Naive thymus-derived CD8-positive, alpha-beta T cell (primary cell): ENCODE results near the gene TOLLIP. TPM values are rescaled to one million over a fixed set of nuclear protein-coding genes. Genes with fewer than 3 reads are reported as not detected.
A peak's percentile ranks its signal among the peaks of the same experiment; 100 is the strongest.

Experiments
- ATAC-seq, 2 donors: fragments of 150-1000 bp; cut with Tn5 transposase in 1 of 2; sonication (Bioruptor Pico), chemical (Tn5 transposase) in 1 of 2; 1 replicate in 1 of 2; 2 replicates in 1 of 2; pipeline ENCODE4 v1.10.0; 2021; ENCODE audit warnings: mild to moderate bottlenecking in 2 of 2, moderate library complexity in 2 of 2
- POLR2A ChIA-PET: fragments of 350-600 bp; sonication (Branson Sonifier 250); formaldehyde crosslinking; loops from one replicate; lab custom pipeline; 2021; ENCODE audit warnings: antibody characterized with exemption; lab: Charles Lee
- DNase-seq, 10 donors: peaks; one replicate each; pipeline versions ENCODE4 v3.0.0 to v3.0.0-alpha.2; 2020 to 2022
- H3K27ac Mint-ChIP-seq, 10 donors: one replicate each; pipeline ENCODE4 v1.8.0; 2020 to 2022; ENCODE audit warnings: mild to moderate bottlenecking in 10 of 10, mixed read lengths in 10 of 10, moderate library complexity in 4 of 10, inconsistent platforms in 1 of 10
- H3K27me3 Mint-ChIP-seq, 5 donors: one replicate each; pipeline ENCODE4 v1.8.0; 2021 to 2022; ENCODE audit warnings: mixed read lengths in 5 of 5
- H3K36me3 Mint-ChIP-seq, 3 donors: one replicate each; pipeline ENCODE4 v1.8.0; 2020 to 2022; ENCODE audit warnings: mixed read lengths in 3 of 3, mild to moderate bottlenecking in 2 of 3, inconsistent platforms in 1 of 3
- H3K4me1 Mint-ChIP-seq, 4 donors: one replicate each; pipeline ENCODE4 v1.8.0; 2021 to 2022; ENCODE audit warnings: mixed read lengths in 4 of 4
- H3K4me3 Mint-ChIP-seq, 10 donors: one replicate each; pipeline ENCODE4 v1.8.0; 2020 to 2022; ENCODE audit warnings: mild to moderate bottlenecking in 10 of 10, mixed read lengths in 10 of 10, moderate library complexity in 6 of 10, inconsistent platforms in 1 of 10
- H3K9me3 Mint-ChIP-seq, 9 donors: one replicate each; pipeline ENCODE4 v1.8.0; 2020 to 2022; ENCODE audit warnings: mixed read lengths in 9 of 9, mild to moderate bottlenecking in 3 of 9, inconsistent platforms in 1 of 9, moderate library complexity in 1 of 9
- polyA plus RNA-seq, 3 donors: library from polyadenylated mRNA; unstranded; fragments of 300-500 nt; fragmentation: Illumina TruSeq; gene quantifications; one replicate each; pipeline ENCODE4 v1.2.3, GENCODE V29; 2021
- total RNA-seq, 8 experiments: library from RNA in 2 of 8; stranded (reverse) in 2 of 8; gene quantifications; one replicate each; pipeline ENCODE4 v1.2.3 and lab custom pipeline; 2021 to 2026

TOLLIP gene
- total and polyA plus RNA-seq, 5 experiments from 2014 or later, result 21.4 to 38.6 (median 27.6) TPM

DNA sequence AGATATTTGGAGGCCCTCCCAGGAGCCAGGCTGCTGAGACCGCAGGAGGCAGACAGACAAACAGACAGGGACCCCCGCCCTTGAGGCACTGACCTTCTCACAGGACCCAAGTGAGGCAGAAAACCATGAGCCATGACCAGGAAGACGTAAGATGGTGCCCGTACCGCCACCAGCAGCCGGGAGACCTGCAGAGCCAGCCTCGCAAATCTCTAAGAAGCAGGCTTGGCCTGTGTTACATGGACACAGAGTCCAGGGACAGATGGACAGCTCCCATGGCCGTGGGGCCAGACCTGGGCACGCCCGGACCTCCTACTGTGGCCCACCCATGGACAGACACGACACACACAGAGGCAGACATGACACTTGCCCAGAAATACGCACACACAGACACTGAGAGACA, 30.7 kb upstream of the TOLLIP start:
- no peak for DNase-seq
- Mint-ChIP-seq H3K27me3 (no peaks in the 10 kb centered on the region), H3K36me3 (no peaks in the 10 kb centered on the region), H3K4me3 (no peak overlapping the region), H3K27ac (no peak overlapping the region), H3K4me1 (peaks cover 11 to 19% (median 16%) of the 10 kb centered on the region in 4 donors), H3K9me3 (peaks cover 0 to 5% (median 0%) of the 10 kb centered on the region in 9 donors)
- POLR2A ChIA-PET, result no interaction called here
- no peak for ATAC-seq

DNA sequence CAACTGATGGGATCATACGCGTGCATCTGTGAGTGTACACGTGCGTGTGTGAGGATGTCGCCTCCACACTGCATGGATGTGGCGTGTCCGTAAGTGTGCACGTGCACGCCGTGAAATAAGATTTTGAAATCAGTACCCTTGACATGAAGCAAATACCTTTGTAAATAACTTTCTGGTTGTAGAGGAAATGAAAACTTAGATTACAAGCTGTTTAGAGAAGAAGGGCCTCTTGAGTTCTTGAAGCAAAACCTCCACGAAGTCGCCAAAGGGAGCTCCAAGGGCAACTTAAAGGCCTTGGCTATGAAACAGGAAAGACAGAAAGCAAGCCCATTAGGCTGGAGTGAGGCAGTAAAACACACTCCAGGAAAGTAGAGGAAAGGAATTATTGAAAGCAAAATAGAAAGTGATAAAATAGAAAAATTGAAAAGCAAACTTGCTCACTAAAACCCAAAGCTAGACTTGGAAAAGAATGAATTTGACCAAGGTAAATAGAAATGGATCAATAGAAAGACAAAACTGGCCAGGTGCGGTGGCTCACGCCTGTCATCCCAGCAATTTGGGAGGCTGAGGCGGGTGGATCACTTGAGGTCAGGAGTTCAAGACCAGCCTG, 29.7 kb upstream of the TOLLIP start:
- H3K4me1 Mint-ChIP-seq, result peaks cover 14 to 23% (median 20%) of the 10 kb centered on the region in 4 donors
- ATAC-seq, result no peak
- POLR2A ChIA-PET, result interaction anchor here (0.9 kb wide), 1 partner anchor 50 kb away, joined by 3 read pairs; no protein-coding TSS in a partner anchor
- no peaks in the 10 kb centered on the region for H3K36me3 Mint-ChIP-seq
- H3K9me3 Mint-ChIP-seq, result peaks cover 0 to 5% (median 0%) of the 10 kb centered on the region in 9 donors
- DNase-seq, result peak in 1 of 10 donors; percentile 11
- no peak overlapping the region for H3K27ac Mint-ChIP-seq
- no peaks in the 10 kb centered on the region for H3K27me3 Mint-ChIP-seq
- no peak overlapping the region for H3K4me3 Mint-ChIP-seq

- POLR2A ChIA-PET, result interaction anchor here (0.9 kb wide), 1 partner anchor 51 kb away, joined by 3 read pairs; no protein-coding TSS in a partner anchor
- peak overlapping the region in 8 of 10 donors; percentile 58 to 92 (median 82) for H3K4me3 Mint-ChIP-seq
- DNase-seq (peak in 2 of 10 donors; percentile 7 to 24), ATAC-seq (no peak)
- peaks cover 12 to 23% (median 20%) of the 10 kb centered on the region in 4 donors for H3K4me1 Mint-ChIP-seq
- H3K9me3 Mint-ChIP-seq, result peaks cover 0 to 5% (median 0%) of the 10 kb centered on the region in 9 donors
- H3K36me3 Mint-ChIP-seq, result no peaks in the 10 kb centered on the region
- no peaks in the 10 kb centered on the region for H3K27me3 Mint-ChIP-seq
- peak overlapping the region in 7 of 10 donors; percentile 45 to 92 (median 85) for H3K27ac Mint-ChIP-seq
Observed at GRCh38 chr11:1338201-1339065, 29.0 kb upstream of the TOLLIP start.

- DNase-seq (no peak), ATAC-seq (peak in 1 of 2 donors; percentile 3)
- H3K9me3 Mint-ChIP-seq, result peaks cover 0 to 5% (median 0%) of the 10 kb centered on the region in 9 donors
- H3K27ac Mint-ChIP-seq, result peak overlapping the region in 8 of 10 donors; percentile 82 to 92 (median 90)
- no peaks in the 10 kb centered on the region for H3K27me3 Mint-ChIP-seq
- POLR2A ChIA-PET, result interaction anchor here (0.9 kb wide), 1 partner anchor 29 kb away, joined by 3 read pairs; the partner anchor contains the start of gene TOLLIP
- no peaks in the 10 kb centered on the region for H3K36me3 Mint-ChIP-seq
- peak overlapping the region in 9 of 10 donors; percentile 58 to 92 (median 84) for H3K4me3 Mint-ChIP-seq
- peaks cover 12 to 23% (median 20%) of the 10 kb centered on the region in 4 donors for H3K4me1 Mint-ChIP-seq
Observed at GRCh38 chr11:1337647-1338007, 28.2 kb upstream of the TOLLIP start.

DNA sequence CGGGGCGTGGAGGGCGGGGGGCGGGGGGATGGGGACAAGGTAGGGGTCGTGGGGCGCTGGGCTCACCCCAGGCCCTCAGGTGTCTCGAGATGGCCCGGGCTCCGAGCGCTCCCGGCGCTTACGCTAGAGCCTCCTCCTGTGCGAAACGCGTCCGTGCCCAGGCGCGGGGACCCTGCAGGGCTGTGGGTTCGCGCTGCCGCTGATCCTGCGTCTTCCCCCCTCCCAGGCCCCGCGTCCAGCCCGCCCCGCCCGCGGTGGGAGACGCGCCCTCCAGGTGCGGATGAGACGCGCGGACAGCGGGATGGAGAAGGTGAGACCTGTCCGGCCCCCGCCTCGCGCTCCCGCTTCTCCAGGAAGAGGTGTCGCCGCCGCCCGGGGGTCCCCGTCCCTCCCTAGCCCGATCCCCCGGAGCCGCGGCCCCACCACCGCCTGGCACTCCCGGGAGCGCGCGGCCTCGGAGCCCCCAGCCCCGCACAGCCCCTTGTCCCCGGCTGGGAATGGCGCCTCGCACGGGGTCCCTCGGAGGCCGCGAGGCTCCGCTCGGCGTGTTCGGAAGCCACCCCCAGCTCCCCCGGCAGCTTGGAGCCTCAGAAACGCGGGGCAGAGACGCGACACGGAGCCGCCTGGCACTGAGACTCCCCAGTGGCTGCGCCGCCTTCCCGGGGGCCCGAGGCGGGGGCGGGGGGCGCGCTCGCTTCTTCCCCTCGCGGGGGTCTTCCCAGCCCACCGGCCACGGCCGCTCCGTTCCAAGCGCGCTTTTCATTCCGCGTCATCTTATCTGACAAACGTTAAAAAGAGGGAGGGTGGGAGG, 27.6 kb upstream of the TOLLIP start:
- H3K4me1 Mint-ChIP-seq, result peaks cover 12 to 23% (median 20%) of the 10 kb centered on the region in 4 donors

GRCh38 chr11:1335811-1336761, 26.7 kb upstream of the TOLLIP start:
- DNase-seq (peak; percentile 46 to 85 (median 58)), ATAC-seq (peak; percentile 60 to 61)
- Mint-ChIP-seq H3K9me3 (peaks cover 0 to 5% (median 0%) of the 10 kb centered on the region in 9 donors), H3K36me3 (no peaks in the 10 kb centered on the region), H3K27ac (peak overlapping the region in 9 of 10 donors; percentile 66 to 94 (median 81)), H3K4me3 (peak overlapping the region in 9 of 10 donors; percentile 78 to 93 (median 84)), H3K27me3 (no peaks in the 10 kb centered on the region), H3K4me1 (peaks cover 12 to 23% (median 20%) of the 10 kb centered on the region in 4 donors)
- POLR2A ChIA-PET, result interaction anchor here (1.3 to 2.4 kb wide), 4 partner anchors 9 to 73 kb away, joined by 3 to 16 read pairs (median 10); partner anchors contain the start of gene TOLLIP

More for the DNA sequence above, 27.6 kb upstream of the TOLLIP start:
- peak; percentile 73 to 76 for ATAC-seq
- H3K9me3 Mint-ChIP-seq, result peaks cover 0 to 5% (median 0%) of the 10 kb centered on the region in 9 donors
- POLR2A ChIA-PET, result interaction anchor here (0.9 to 2.4 kb wide), 2 partner anchors 26 to 28 kb away, joined by 3 to 16 read pairs; partner anchors contain the start of gene TOLLIP
- H3K27me3 Mint-ChIP-seq, result no peaks in the 10 kb centered on the region
- no peak overlapping the region for H3K27ac Mint-ChIP-seq
- H3K4me3 Mint-ChIP-seq, result peak overlapping the region in 1 of 10 donors; percentile 25
- no peaks in the 10 kb centered on the region for H3K36me3 Mint-ChIP-seq
- peak; percentile 30 to 74 (median 56) for DNase-seq

DNA sequence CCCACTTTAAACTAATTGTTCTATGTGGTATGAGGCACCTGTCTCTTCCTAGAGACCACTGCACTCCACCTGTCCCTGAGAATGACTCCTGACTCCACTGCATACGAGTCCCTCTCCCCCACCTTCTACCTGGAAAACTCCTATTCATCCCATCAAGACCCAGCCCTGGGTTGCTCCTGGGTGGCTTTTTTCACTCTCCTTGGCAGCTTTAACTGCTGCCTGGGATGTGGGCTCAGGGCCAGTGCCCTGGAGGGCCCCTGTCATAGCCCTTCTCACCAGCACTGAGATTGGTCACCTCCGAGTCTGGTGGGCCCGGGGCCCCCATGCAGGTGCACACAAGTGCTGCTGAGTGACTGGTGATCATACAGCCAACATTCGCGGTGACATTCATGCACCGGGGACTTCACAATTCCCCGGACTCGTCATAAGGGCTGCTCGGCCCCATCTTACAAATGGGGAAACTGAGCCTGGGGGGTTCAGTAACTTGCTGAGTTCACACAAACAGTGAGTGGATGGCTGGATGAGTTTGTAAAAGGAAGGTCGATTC, 25.9 kb upstream of the TOLLIP start:
- DNase-seq (no peak), ATAC-seq (no peak)
- H3K27ac Mint-ChIP-seq, result peak overlapping the region in 9 of 10 donors; percentile 66 to 91 (median 76)
- no peaks in the 10 kb centered on the region for H3K36me3 Mint-ChIP-seq
- H3K4me1 Mint-ChIP-seq, result peaks cover 12 to 23% (median 22%) of the 10 kb centered on the region in 4 donors
- POLR2A ChIA-PET, result interaction anchor here (1.3 to 2.4 kb wide), 4 partner anchors 8 to 72 kb away, joined by 3 to 16 read pairs (median 10); partner anchors contain the start of gene TOLLIP
- peaks cover 0 to 5% (median 0%) of the 10 kb centered on the region in 9 donors for H3K9me3 Mint-ChIP-seq
- no peaks in the 10 kb centered on the region for H3K27me3 Mint-ChIP-seq
- H3K4me3 Mint-ChIP-seq, result peak overlapping the region in 9 of 10 donors; percentile 70 to 93 (median 84)

DNA sequence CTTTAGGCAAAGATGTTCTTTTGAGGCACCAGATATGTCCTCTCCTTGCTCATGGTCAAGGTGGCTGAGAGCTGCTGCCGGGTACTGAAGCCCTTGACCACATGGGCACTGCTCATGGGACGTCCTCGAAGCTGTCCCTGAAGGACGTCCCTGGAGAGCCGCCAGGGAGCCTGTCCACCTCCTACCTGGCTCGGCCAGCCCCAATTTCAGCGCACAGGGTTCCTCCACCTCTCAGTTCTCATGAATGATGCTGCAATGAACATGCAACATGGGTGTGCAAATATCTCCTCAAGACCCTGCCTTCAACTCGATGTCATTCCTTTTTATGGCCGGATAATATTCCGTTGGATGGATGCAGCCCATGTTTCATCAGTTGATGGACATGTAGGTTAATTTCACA, 24.4 kb upstream of the TOLLIP start:
- Mint-ChIP-seq H3K36me3 (no peaks in the 10 kb centered on the region), H3K4me3 (no peak overlapping the region), H3K27ac (no peak overlapping the region), H3K4me1 (peaks cover 12 to 23% (median 22%) of the 10 kb centered on the region in 4 donors), H3K9me3 (peaks cover 0 to 6% (median 0%) of the 10 kb centered on the region in 9 donors), H3K27me3 (no peaks in the 10 kb centered on the region)
- POLR2A ChIA-PET, result interaction anchor here (2.3 kb wide), 1 partner anchor 25 kb away, joined by 14 read pairs; the partner anchor contains the start of gene TOLLIP
- DNase-seq, result no peak
- ATAC-seq, result no peak

DNA sequence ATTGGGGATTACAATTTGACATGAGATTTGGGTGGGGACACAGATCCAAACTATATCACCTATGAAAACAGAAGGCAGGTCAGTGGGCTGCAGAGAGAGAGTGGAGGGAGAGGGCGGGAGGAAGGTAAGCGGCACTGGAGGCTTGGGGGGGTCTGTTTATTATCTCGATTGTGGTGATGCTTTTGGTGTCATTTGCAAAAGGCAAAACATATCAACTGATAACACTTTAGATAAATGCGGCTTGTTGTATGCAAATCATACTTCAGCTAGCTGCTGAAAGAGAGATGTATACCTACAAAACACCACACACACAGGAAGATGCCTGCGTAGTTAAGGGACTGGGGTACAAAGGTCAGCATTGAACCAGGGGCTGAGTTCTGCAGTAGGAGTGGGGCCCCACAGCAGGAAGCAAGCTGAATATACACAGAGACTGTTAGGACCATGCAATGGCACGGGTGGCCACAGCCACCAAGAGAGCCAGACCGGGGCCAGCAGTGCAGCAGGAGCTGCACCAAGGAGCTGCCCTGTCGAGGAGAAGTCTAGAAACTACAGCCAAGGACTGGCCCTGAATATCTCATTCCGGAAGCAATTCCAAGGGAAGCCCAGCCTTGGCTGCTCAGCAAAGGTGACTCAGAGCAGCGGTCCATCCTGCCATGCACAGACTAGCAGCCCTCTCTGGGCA, 23.8 kb upstream of the TOLLIP start:
- no peak for ATAC-seq
- peak overlapping the region in 1 of 10 donors; percentile 41 for H3K27ac Mint-ChIP-seq
- H3K4me1 Mint-ChIP-seq, result peaks cover 10 to 20% (median 19%) of the 10 kb centered on the region in 4 donors
- POLR2A ChIA-PET, result no interaction called here
- peaks cover 0 to 3% (median 0%) of the 10 kb centered on the region in 5 donors for H3K27me3 Mint-ChIP-seq
- H3K4me3 Mint-ChIP-seq, result peak overlapping the region in 2 of 10 donors; percentile 18 to 58
- no peak for DNase-seq
- H3K36me3 Mint-ChIP-seq, result peaks cover 0 to under 1% (median 0%) of the 10 kb centered on the region in 3 donors
- H3K9me3 Mint-ChIP-seq, result peaks cover 0 to 9% (median 3%) of the 10 kb centered on the region in 9 donors

GRCh38 chr11:1330473-1330872, 21.0 kb upstream of the TOLLIP start:
- no peak overlapping the region for H3K27ac Mint-ChIP-seq
- POLR2A ChIA-PET, result interaction anchor here (4.2 kb wide), 1 partner anchor 20 kb away, joined by 16 read pairs; the partner anchor contains the start of gene TOLLIP
- peaks cover 0 to 13% (median 7%) of the 10 kb centered on the region in 3 donors for H3K36me3 Mint-ChIP-seq
- H3K9me3 Mint-ChIP-seq, result peaks cover 0 to 21% (median 11%) of the 10 kb centered on the region in 9 donors
- ATAC-seq (no peak), DNase-seq (no peak)
- H3K4me3 Mint-ChIP-seq, result no peak overlapping the region
- peaks cover 0 to 10% (median 3%) of the 10 kb centered on the region in 5 donors for H3K27me3 Mint-ChIP-seq
- H3K4me1 Mint-ChIP-seq, result peaks cover 6 to 11% (median 8%) of the 10 kb centered on the region in 4 donors
